ENCODE results near the gene SHROOM1. TPM values are rescaled to one million over a fixed set of nuclear protein-coding genes. Genes with fewer than 3 reads are reported as not detected.

The SHROOM1 gene
- total RNA-seq, 1 experiment from 2014 or later, result 13.5 TPM

DNA sequence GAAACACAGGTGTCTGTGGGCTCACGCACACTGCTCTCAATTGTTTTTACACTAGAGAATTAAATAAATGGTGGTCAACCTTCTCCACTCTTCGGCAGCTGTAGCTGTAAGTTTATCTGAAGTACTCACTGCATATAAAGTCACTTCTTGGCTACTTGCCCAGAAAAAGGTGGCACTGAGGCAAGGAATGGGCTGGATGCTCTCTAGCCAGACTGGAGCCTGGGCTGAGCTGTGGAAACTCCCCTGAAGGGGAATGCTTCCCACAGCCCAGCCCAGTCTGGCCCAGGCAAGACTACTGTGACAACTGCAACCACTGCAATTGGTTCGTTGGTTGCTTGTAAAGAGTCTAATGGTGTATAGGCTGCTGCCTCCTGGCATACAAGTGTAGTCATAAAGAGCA lies 47.5 kb upstream of the SHROOM1 start:
- ATAC-seq, result no peak
- BruUV-seq (replicated peaks), result no TSS peak
- H3K27ac ChIP-seq (ENCODE audit: low read length), result no peak overlapping the region
- no peak overlapping the region for H3K4me3 ChIP-seq (ENCODE audit: low read depth in 2 of 2, low read length in 2 of 2)
- no peaks in the 10 kb centered on the region for H3K27me3 ChIP-seq (ENCODE audit: control insufficient read depth, insufficient read depth, low read length)
- in situ Hi-C loops (cut with HindIII; ENCODE audit: low pct_unique_long_range_greater_than_20kb, low sequenced_read_pairs) (no loop called here), intact Hi-C loops (cut with micrococcal nuclease; ENCODE audit: unreplicated experiment) (no loop called here)
- no peaks in the 10 kb centered on the region for H3K9me3 ChIP-seq (ENCODE audit: control insufficient read depth, insufficient read depth, low read depth, low read length)
- TF ChIP-seq TCF7L2 (IDR thresholded peaks at IDR 0.05; ENCODE audit: low read depth, low read length), result no peak
- TF ChIP-seq CTCF (IDR thresholded peaks at IDR 0.05), result no peak
- no peak for TF ChIP-seq POLR2AphosphoS5 (IDR thresholded peaks at IDR 0.05; ENCODE audit: low read depth, low read length)
- no peak for TF ChIP-seq SIN3A (IDR thresholded peaks at IDR 0.05; ENCODE audit: borderline replicate concordance, insufficient read depth, low read depth, low read length)
- CTCF ChIA-PET, result no interaction called here
- POLR2A ChIA-PET, result no interaction called here
- no peak for DNase-seq (ENCODE audit: low read depth, low spot score)
- H3K36me3 ChIP-seq (ENCODE audit: control insufficient read depth, insufficient read depth, low read length), result peaks cover 28% of the 10 kb centered on the region
- H3K4me1 ChIP-seq (ENCODE audit: control insufficient read depth, insufficient read depth, low read length), result no peaks in the 10 kb centered on the region

DNA sequence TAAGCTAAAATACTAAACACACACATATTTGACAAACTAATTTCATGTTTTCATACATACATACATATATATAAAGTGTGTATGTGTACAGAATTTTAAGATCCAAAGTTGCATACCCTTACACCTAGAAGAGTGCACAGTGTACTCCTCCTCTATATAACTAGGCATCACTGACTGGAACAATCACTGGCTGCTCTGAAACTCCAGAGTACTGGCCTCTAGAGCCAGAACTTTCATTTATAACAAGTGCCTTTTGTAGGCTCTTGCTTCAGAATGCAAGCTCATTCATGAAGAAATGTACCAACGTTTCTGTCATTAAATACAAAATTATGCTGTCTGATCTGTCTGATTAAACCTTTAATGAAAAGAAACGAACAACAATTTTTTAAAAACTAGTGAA lies 47.0 kb upstream of the SHROOM1 start:
- Histone ChIP-seq H3K36me3 (ENCODE audit: control insufficient read depth, insufficient read depth, low read length) (peaks cover 28% of the 10 kb centered on the region), H3K4me1 (ENCODE audit: control insufficient read depth, insufficient read depth, low read length) (no peaks in the 10 kb centered on the region), H3K4me3 (ENCODE audit: low read depth in 2 of 2, low read length in 2 of 2) (no peak overlapping the region), H3K27ac (ENCODE audit: low read length) (no peak overlapping the region), H3K27me3 (ENCODE audit: control insufficient read depth, insufficient read depth, low read length) (no peaks in the 10 kb centered on the region), H3K9me3 (ENCODE audit: control insufficient read depth, insufficient read depth, low read depth, low read length) (no peaks in the 10 kb centered on the region)
- ATAC-seq (no peak), DNase-seq (ENCODE audit: low read depth, low spot score) (no peak)
- intact Hi-C loops (cut with micrococcal nuclease; ENCODE audit: unreplicated experiment), result no loop called here
- in situ Hi-C loops (cut with HindIII; ENCODE audit: low pct_unique_long_range_greater_than_20kb, low sequenced_read_pairs), result no loop called here
- no peak for TF ChIP-seq TCF7L2 (IDR thresholded peaks at IDR 0.05; ENCODE audit: low read depth, low read length)
- TF ChIP-seq REST (IDR thresholded peaks at IDR 0.05; ENCODE audit: insufficient read depth in 1 of 2, low read depth in 2 of 2, low read length in 1 of 2), result no peak
- TF ChIP-seq POLR2AphosphoS5 (IDR thresholded peaks at IDR 0.05; ENCODE audit: low read depth, low read length), result no peak
- TF ChIP-seq CTCF (IDR thresholded peaks at IDR 0.05), result no peak
- no peak for TF ChIP-seq SIN3A (IDR thresholded peaks at IDR 0.05; ENCODE audit: borderline replicate concordance, insufficient read depth, low read depth, low read length)
- BruUV-seq (replicated peaks), result no TSS peak
- ChIA-PET CTCF (no interaction called here), POLR2A (no interaction called here)
